Right cardiac atrium (tissue), 5 donors: ENCODE results near the gene CLEC3B. TPM values are rescaled to one million over a fixed set of nuclear protein-coding genes. Genes with fewer than 3 reads are reported as not detected.

Experiments used
- ATAC-seq, 2 donors: fragments of 200-7000 bp; cut with Tn5 transposase; one replicate each; pipeline versions ENCODE4 v1.8.0 to v1.9.1; 2020; ENCODE audit warnings: moderate library complexity in 2 of 2, mild to moderate bottlenecking in 1 of 2
- DNase-seq, 3 donors: peaks; one replicate each; pipeline ENCODE4 v3.0.0-alpha.2; 2020
- H3K27ac ChIP-seq: one replicate; pipeline ENCODE4 v1.5.1; 2013; ENCODE audit warnings: mild to moderate bottlenecking, low read length, control low read depth, moderate library complexity
- H3K27me3 ChIP-seq: one replicate; pipeline ENCODE4 v1.6.1; 2013; ENCODE audit not compliant: control insufficient read depth, insufficient read depth
- H3K4me1 ChIP-seq: one replicate; pipeline ENCODE4 v1.6.1; 2013; ENCODE audit warnings: low read length; ENCODE audit not compliant: control insufficient read depth, insufficient read depth
- H3K4me3 ChIP-seq: one replicate; pipeline ENCODE4 v1.5.1; 2013; ENCODE audit warnings: low read length, control low read depth
- H3K9me3 ChIP-seq: one replicate; pipeline ENCODE4 v1.6.1; 2013; ENCODE audit warnings: low read length; ENCODE audit not compliant: control insufficient read depth
- WGBS: extraction: QIAGEN DNeasy Blood & Tissue Kit; methylation state at CpG from one replicate; pipeline ENCODE4 v1.1.7; 2013; 5-methylcytosine and 5-hydroxymethylcytosine counted together
- intact Hi-C, 4 donors: fragments of 100-400 bp; cut with DNase I; formaldehyde crosslinking; loops; one replicate each; pipeline versions ENCODE4 v1.11.0 to v1.14.0; 2022 to 2023
- polyA plus RNA-seq: library from polyadenylated mRNA; stranded (reverse); fragments of 200-250 nt; gene quantifications from one replicate; pipeline ENCODE4 v1.2.3, GENCODE V29; 2013
- total RNA-seq, 4 donors: library from RNA; stranded (reverse); fragmentation: NEBNext Ultra II Directional; extraction: Animal tissue kit (Norgen Biotek cat#: 25700); gene quantifications; one replicate each; pipeline ENCODE4 v1.2.1, GENCODE V29; 2021
- donor health status: healthy with polysubstance abuse.
- donor health status: DM: no; HTN: yes; CAD: no.
- donor health status: DM: no; HTN: no; CAD: no.
- donor health status: DM: no; HTN: yes; CAD: no; lungs with severe emphysema.
- donor health status: DM: yes; HTN: yes; CAD: no.

Gene CLEC3B
- total and polyA plus RNA-seq, 5 donors, result 133 to 451 (median 169) TPM

GRCh38 chr3:45002720-45003119 lies 23.4 kb upstream of the CLEC3B start:
- Histone ChIP-seq H3K4me1 (peaks cover 4% of the 10 kb centered on the region), H3K27ac (peak overlapping the region; percentile 63), H3K4me3 (no peak overlapping the region), H3K27me3 (no peaks in the 10 kb centered on the region), H3K9me3 (no peaks in the 10 kb centered on the region)
- ATAC-seq (peak; percentile 32 to 38), DNase-seq (no peak)
- 71% methylated on average over 3 of the region's 3 CpGs for WGBS
- intact Hi-C loops, result no loop called here

- ATAC-seq, result peak in 1 of 2 donors; percentile 22
- DNase-seq, result no peak
- H3K27ac ChIP-seq, result peak overlapping the region; percentile 45
- peaks cover 6% of the 10 kb centered on the region for H3K4me1 ChIP-seq
- H3K27me3 ChIP-seq, result no peaks in the 10 kb centered on the region
- H3K9me3 ChIP-seq, result no peaks in the 10 kb centered on the region
- intact Hi-C loops, result no loop called here
- H3K4me3 ChIP-seq, result no peak overlapping the region
Observed at GRCh38 chr3:45003406-45003805, 22.7 kb upstream of the CLEC3B start.

- Histone ChIP-seq H3K9me3 (no peaks in the 10 kb centered on the region), H3K27ac (no peak overlapping the region), H3K4me3 (no peak overlapping the region), H3K4me1 (peaks cover 8% of the 10 kb centered on the region), H3K27me3 (no peaks in the 10 kb centered on the region)
- DNase-seq (no peak), ATAC-seq (peak; percentile 35 to 37)
- intact Hi-C loops, result no loop called here
- 66% methylated on average over 2 of the region's 2 CpGs for WGBS
Observed at GRCh38 chr3:45003859-45004258, 22.2 kb upstream of the CLEC3B start.

GRCh38 chr3:45007091-45007490 lies 19.0 kb upstream of the CLEC3B start:
- DNase-seq (no peak), ATAC-seq (no peak)
- intact Hi-C loops, result no loop called here
- H3K27ac ChIP-seq, result no peak overlapping the region
- no peak overlapping the region for H3K4me3 ChIP-seq
- 89% methylated on average over 8 of the region's 8 CpGs for whole genome bisulfite sequencing
- no peaks in the 10 kb centered on the region for H3K27me3 ChIP-seq
- H3K9me3 ChIP-seq, result no peaks in the 10 kb centered on the region
- H3K4me1 ChIP-seq, result peaks cover 16% of the 10 kb centered on the region

- Histone ChIP-seq H3K27me3 (no peaks in the 10 kb centered on the region), H3K4me1 (peaks cover 21% of the 10 kb centered on the region), H3K27ac (no peak overlapping the region), H3K9me3 (no peaks in the 10 kb centered on the region), H3K4me3 (no peak overlapping the region)
- WGBS, result 100% methylated on average over 1 of the region's 1 CpG
- intact Hi-C loops, result no loop called here
- no peak for ATAC-seq
- DNase-seq, result no peak
Observed at GRCh38 chr3:45008117-45008516, 18.0 kb upstream of the CLEC3B start.

GRCh38 chr3:45009868-45010267 lies 16.2 kb upstream of the CLEC3B start:
- H3K4me1 ChIP-seq, result peaks cover 22% of the 10 kb centered on the region
- H3K9me3 ChIP-seq, result no peaks in the 10 kb centered on the region
- no peak for DNase-seq
- H3K27ac ChIP-seq, result no peak overlapping the region
- intact Hi-C loops, result no loop called here
- 100% methylated on average over 1 of the region's 1 CpG for WGBS
- ATAC-seq, result no peak
- H3K4me3 ChIP-seq, result no peak overlapping the region
- H3K27me3 ChIP-seq, result no peaks in the 10 kb centered on the region

GRCh38 chr3:45010811-45011333 lies 15.2 kb upstream of the CLEC3B start:
- ATAC-seq (peak in 1 of 2 donors; percentile 29), DNase-seq (no peak)
- intact Hi-C loops, result no loop called here
- 47% methylated on average over 3 of the region's 3 CpGs for WGBS
- H3K27me3 ChIP-seq, result no peaks in the 10 kb centered on the region
- peaks cover 22% of the 10 kb centered on the region for H3K4me1 ChIP-seq
- no peak overlapping the region for H3K4me3 ChIP-seq
- H3K9me3 ChIP-seq, result no peaks in the 10 kb centered on the region
- peak overlapping the region; percentile 99 for H3K27ac ChIP-seq

GRCh38 chr3:45011756-45012508 lies 14.2 kb upstream of the CLEC3B start:
- Histone ChIP-seq H3K27me3 (no peaks in the 10 kb centered on the region), H3K4me1 (peaks cover 22% of the 10 kb centered on the region), H3K4me3 (no peak overlapping the region), H3K27ac (peak overlapping the region; percentile 99), H3K9me3 (no peaks in the 10 kb centered on the region)
- 8% methylated on average over 7 of the region's 7 CpGs for whole genome bisulfite sequencing
- intact Hi-C loops, result no loop called here
- peak; percentile 82 to 88 (median 85) for DNase-seq
- peak; percentile 92 to 93 for ATAC-seq

GRCh38 chr3:45012577-45012976 lies 13.5 kb upstream of the CLEC3B start:
- DNase-seq (no peak), ATAC-seq (no peak)
- intact Hi-C loops, result no loop called here
- H3K9me3 ChIP-seq, result no peaks in the 10 kb centered on the region
- peaks cover 22% of the 10 kb centered on the region for H3K4me1 ChIP-seq
- no peak overlapping the region for H3K4me3 ChIP-seq
- H3K27me3 ChIP-seq, result no peaks in the 10 kb centered on the region
- WGBS, result 78% methylated on average over 4 of the region's 4 CpGs
- peak overlapping the region; percentile 99 for H3K27ac ChIP-seq

GRCh38 chr3:45016916-45017315 lies 9.2 kb upstream of the CLEC3B start:
- WGBS, result 50% methylated on average over 2 of the region's 2 CpGs
- ATAC-seq, result no peak
- H3K4me3 ChIP-seq, result no peak overlapping the region
- no peaks in the 10 kb centered on the region for H3K27me3 ChIP-seq
- H3K4me1 ChIP-seq, result peaks cover 15% of the 10 kb centered on the region
- no peaks in the 10 kb centered on the region for H3K9me3 ChIP-seq
- H3K27ac ChIP-seq, result no peak overlapping the region
- intact Hi-C loops, result no loop called here
- DNase-seq, result no peak

- no peaks in the 10 kb centered on the region for H3K27me3 ChIP-seq
- DNase-seq, result peak in 1 of 3 donors; percentile 74
- ATAC-seq, result no peak
- no peak overlapping the region for H3K4me3 ChIP-seq
- peaks cover 14% of the 10 kb centered on the region for H3K4me1 ChIP-seq
- H3K9me3 ChIP-seq, result no peaks in the 10 kb centered on the region
- no peak overlapping the region for H3K27ac ChIP-seq
- WGBS, result 44% methylated on average over 5 of the region's 5 CpGs
- intact Hi-C loops, result no loop called here
Observed at GRCh38 chr3:45017821-45018220, 8.3 kb upstream of the CLEC3B start.
